Raji (cell line): ENCODE results near the gene GPBP1L1.

ENCODE experiments used
- POLR2A ChIP-seq: IDR thresholded peaks from 2 replicates; pipeline ENCODE4 v1.6.1; 2011; ENCODE audit warnings: low read depth, low read length, control low read depth; ENCODE audit not compliant: insufficient read depth

GPBP1L1 gene

GRCh38 chr1:45620588-45621500 is 65.5 kb downstream of the GPBP1L1 start:
- TF ChIP-seq POLR2A: no peak

- TF ChIP-seq POLR2A: no peak
Measured at GRCh38 chr1:45619149-45619921, 67.0 kb downstream of the GPBP1L1 start.

- no peak for TF ChIP-seq POLR2A
Measured at GRCh38 chr1:45617618-45618017, 68.7 kb downstream of the GPBP1L1 start.

GRCh38 chr1:45615885-45616284 is 70.4 kb downstream of the GPBP1L1 start:
- no peak for TF ChIP-seq POLR2A

- TF ChIP-seq POLR2A: no peak
Measured at GRCh38 chr1:45612941-45613579, 73.3 kb downstream of the GPBP1L1 start.

- no peak for TF ChIP-seq POLR2A
Measured at GRCh38 chr1:45610589-45611226, 75.6 kb downstream of the GPBP1L1 start.

- TF ChIP-seq POLR2A: no peak
Measured at GRCh38 chr1:45608175-45609156, 77.9 kb downstream of the GPBP1L1 start.

- TF ChIP-seq POLR2A: no peak
Measured at GRCh38 chr1:45607404-45608074, 78.8 kb downstream of the GPBP1L1 start.

GRCh38 chr1:45604239-45604638 is 82.1 kb downstream of the GPBP1L1 start:
- TF ChIP-seq POLR2A: no peak

GRCh38 chr1:45594412-45594811 is 91.9 kb downstream of the GPBP1L1 start:
- TF ChIP-seq POLR2A: no peak

GRCh38 chr1:45589861-45590260 is 96.5 kb downstream of the GPBP1L1 start:
- TF ChIP-seq POLR2A: no peak

- TF ChIP-seq POLR2A: no peak
Measured at GRCh38 chr1:45586769-45587168, 99.6 kb downstream of the GPBP1L1 start.

- no peak for TF ChIP-seq POLR2A
Measured at GRCh38 chr1:45585496-45586075, 100.7 kb downstream of the GPBP1L1 start.
